Mesothelial cell of epicardium (in vitro differentiated cells): Measurements from ENCODE around the gene PALLD. TPM values are rescaled to one million over a fixed set of nuclear protein-coding genes. Genes with fewer than 3 reads are reported as not detected.

Experiments used
- DNase-seq, 2 experiments: peaks; one replicate each; pipeline ENCODE4 v3.0.0; 2021; ENCODE audit warnings: low spot score in 2 of 2; ENCODE audit not compliant: unreplicated experiment in 2 of 2
- H3K27ac Mint-ChIP-seq: 2 replicates; pipeline ENCODE4 v1.8.0; 2021; ENCODE audit warnings: mixed read lengths
- H3K27me3 Mint-ChIP-seq: 2 replicates; pipeline ENCODE4 v1.8.0; 2021; ENCODE audit warnings: low read depth, mixed read lengths
- H3K36me3 Mint-ChIP-seq: 2 replicates; pipeline ENCODE4 v1.8.0; 2021; ENCODE audit warnings: mixed read lengths
- H3K4me1 Mint-ChIP-seq: 2 replicates; pipeline ENCODE4 v1.8.0; 2021; ENCODE audit warnings: mixed read lengths
- H3K4me3 Mint-ChIP-seq: 2 replicates; pipeline ENCODE4 v1.8.0; 2021; ENCODE audit warnings: mild to moderate bottlenecking, moderate library complexity, mixed read lengths
- H3K9me3 Mint-ChIP-seq: 2 replicates; pipeline ENCODE4 v1.8.0; 2021; ENCODE audit warnings: mixed read lengths
- CTCF ChIP-seq: fragments of 200-600 bp; sonication (generic); IDR thresholded peaks from one replicate; pipeline ENCODE4 v1.5.0; 2021; ENCODE audit warnings: antibody characterized with exemption; ENCODE audit not compliant: unreplicated experiment
- total RNA-seq: library from RNA; stranded (reverse); gene quantifications from 3 replicates; pipeline ENCODE4 v1.2.1, GENCODE V29; 2021

PALLD gene
- total RNA-seq, 1 donor from 2014 or later, result 158 TPM

GRCh38 chr4:168585168-168586091 is 88.6 kb downstream of the PALLD start:
- H3K9me3 Mint-ChIP-seq, result peaks cover 23% of the 10 kb centered on the region
- H3K27ac Mint-ChIP-seq, result no peak overlapping the region
- peak; percentile 42 for TF ChIP-seq CTCF
- H3K4me1 Mint-ChIP-seq, result peaks cover 39% of the 10 kb centered on the region
- DNase-seq, result peak; percentile 42 to 70
- no peak overlapping the region for H3K4me3 Mint-ChIP-seq
- no peaks in the 10 kb centered on the region for H3K27me3 Mint-ChIP-seq
- peaks cover 5% of the 10 kb centered on the region for H3K36me3 Mint-ChIP-seq

GRCh38 chr4:168586926-168587325 is 90.1 kb downstream of the PALLD start:
- no peak for DNase-seq
- Mint-ChIP-seq H3K36me3 (peaks cover 1% of the 10 kb centered on the region), H3K4me1 (peaks cover 39% of the 10 kb centered on the region), H3K27me3 (no peaks in the 10 kb centered on the region), H3K9me3 (peaks cover 8% of the 10 kb centered on the region), H3K27ac (peak overlapping the region; percentile 11), H3K4me3 (no peak overlapping the region)
- TF ChIP-seq CTCF, result no peak

GRCh38 chr4:168587411-168588125 is 90.7 kb downstream of the PALLD start:
- peaks cover 39% of the 10 kb centered on the region for H3K4me1 Mint-ChIP-seq
- no peaks in the 10 kb centered on the region for H3K36me3 Mint-ChIP-seq
- H3K27me3 Mint-ChIP-seq, result no peaks in the 10 kb centered on the region
- peaks cover 1% of the 10 kb centered on the region for H3K9me3 Mint-ChIP-seq
- TF ChIP-seq CTCF, result no peak
- no peak overlapping the region for H3K4me3 Mint-ChIP-seq
- no peak for DNase-seq
- peak overlapping the region; percentile 11 for H3K27ac Mint-ChIP-seq

- Mint-ChIP-seq H3K27me3 (no peaks in the 10 kb centered on the region), H3K27ac (peak overlapping the region; percentile 1), H3K36me3 (no peaks in the 10 kb centered on the region), H3K4me3 (no peak overlapping the region), H3K9me3 (no peaks in the 10 kb centered on the region), H3K4me1 (peaks cover 41% of the 10 kb centered on the region)
- DNase-seq, result no peak
- no peak for TF ChIP-seq CTCF
These were observed 92.2 kb downstream of the PALLD start for GRCh38 chr4:168588916-168589531.

GRCh38 chr4:168592676-168593075 is 95.8 kb downstream of the PALLD start:
- Mint-ChIP-seq H3K27ac (no peak overlapping the region), H3K4me1 (peaks cover 18% of the 10 kb centered on the region), H3K36me3 (no peaks in the 10 kb centered on the region), H3K27me3 (no peaks in the 10 kb centered on the region), H3K9me3 (no peaks in the 10 kb centered on the region), H3K4me3 (no peak overlapping the region)
- no peak for TF ChIP-seq CTCF
- no peak for DNase-seq
